NCI-H2081 treated with DMSO at 0.1 percent for 48 hours (cell line): ENCODE results near the gene SPIRE1.
"Not testable (repeated sequence)": the region's sequence is repeated elsewhere in the genome, so short reads cannot be mapped to it uniquely, and the experiment has no call there.

Experiments
- DNase-seq: peaks from one replicate; lab custom pipeline; 2025; lab: John Stamatoyannopoulos, UW

SPIRE1 gene

DNA sequence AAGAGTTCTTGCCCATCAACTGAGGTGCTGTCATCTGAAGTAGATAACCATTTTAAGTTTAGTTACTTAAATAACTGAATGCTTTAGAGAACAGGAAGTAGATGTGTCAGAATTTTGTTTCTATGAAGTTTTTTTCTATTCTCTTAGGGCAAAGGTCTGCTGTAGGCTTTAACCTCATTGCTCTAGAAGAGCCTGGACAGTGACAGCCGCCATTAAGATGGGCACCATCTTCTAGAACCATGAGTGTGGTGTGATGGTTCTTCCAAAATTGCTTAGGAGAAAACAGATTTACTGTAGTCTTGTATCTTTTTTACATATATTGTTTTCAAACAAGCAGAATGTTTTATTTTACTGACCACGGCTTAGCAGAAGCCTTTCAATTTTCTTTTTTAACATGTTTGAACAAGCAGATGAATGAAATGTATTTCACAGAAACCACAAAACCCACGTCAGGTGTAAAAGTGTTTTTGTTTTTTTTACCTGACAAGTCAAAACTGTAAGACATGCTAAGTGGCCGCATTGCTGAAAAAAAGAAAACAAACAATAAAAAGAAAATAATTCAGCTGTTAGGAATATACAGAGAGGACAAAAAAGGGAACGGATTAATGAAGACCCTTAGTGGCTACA is 172.3 kb downstream of the SPIRE1 start:
- no peak for DNase-seq

DNA sequence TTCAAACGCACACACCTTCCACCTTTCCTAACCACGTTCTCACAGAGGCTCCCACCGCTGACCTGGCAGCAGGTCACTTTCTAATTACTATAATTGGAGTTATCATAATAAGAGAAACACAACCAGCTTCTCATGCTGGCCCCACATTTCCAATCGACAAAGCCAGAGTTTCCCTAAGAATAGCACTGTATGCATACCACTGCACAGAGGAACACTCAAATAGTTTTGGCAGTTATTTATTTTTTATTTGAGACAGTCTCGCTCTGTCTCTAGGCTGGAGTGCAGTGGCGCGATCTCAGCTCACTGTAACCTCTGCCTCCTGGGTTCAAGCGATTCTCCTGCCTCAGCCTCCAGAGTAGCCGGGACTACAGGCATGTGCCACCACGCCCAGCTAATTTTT is 176.0 kb downstream of the SPIRE1 start:
- not testable (repeated sequence) for DNase-seq

DNA sequence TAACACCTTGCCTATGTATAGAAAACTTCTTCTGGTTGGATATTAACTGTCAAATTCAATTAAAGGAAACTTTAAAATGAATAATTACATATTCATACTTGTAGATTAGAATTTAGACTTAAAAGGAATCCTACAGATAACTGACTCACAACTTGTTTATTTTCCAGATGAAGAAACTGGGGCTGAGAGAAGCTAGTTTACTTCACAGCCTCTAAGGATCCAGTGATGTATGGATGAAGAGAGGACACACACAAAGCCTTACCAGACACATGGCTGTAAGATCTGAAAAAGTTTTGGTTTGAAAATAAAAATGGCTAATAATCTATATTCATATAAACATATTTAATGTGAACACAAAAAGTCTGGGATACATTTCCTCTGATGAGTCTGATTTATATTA is 177.9 kb downstream of the SPIRE1 start:
- no peak for DNase-seq

DNA sequence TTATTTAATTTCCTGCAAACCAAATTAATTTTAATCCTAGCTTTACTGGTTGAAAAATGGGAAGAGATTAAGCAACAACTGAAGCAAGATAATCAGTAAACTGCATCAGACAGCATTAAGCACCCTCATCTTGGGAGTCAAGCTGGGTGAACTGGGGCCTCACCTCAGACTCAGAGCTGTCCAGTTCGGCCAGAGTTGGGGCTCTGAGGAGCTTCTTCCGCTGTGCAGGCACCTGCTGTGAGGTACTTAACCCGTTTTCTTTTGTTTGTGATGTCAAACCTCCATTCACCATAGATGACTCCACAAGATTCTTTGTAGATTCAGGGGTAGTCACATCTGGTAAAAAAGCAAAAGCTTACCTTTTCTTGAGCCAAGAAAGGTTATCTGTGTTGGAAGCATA is 178.4 kb downstream of the SPIRE1 start:
- no peak for DNase-seq

DNA sequence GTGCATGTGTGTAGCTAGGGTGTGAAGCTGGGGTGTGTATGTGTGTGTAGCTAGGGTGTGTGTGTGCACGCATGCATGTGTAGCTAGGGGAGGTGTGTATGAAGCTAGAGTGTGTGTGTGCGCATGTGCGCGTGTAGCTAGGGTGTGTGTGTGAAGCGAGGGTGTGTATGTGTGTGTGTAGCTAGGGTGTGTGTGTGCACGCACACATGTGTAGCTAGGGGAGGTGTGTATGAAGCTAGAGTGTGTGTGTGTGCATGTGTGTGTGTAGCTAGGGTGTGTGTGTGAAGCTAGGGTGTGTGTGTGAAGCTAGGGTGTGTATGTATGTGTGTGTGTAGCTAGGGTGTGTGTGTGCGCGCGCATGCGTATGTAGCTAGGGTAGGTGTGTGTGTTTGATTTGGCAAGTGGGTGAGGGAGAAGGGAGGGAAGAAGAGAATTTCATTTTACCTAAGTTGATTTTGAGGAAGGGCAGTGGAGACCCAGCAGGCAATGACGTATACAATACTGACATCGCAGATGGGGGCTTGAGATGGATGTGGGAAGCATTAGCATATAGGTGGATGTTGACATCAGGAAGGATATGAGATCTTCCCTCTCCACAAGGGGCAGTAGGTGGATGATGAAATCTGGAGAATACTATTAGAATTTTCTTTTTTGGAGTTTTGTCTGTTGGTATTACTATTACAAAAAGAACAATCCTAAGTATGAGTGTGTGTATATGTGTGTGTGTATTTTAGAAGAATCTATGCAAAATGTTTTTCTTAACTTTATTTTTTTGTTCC is 179.4 kb downstream of the SPIRE1 start:
- no peak for DNase-seq

DNA sequence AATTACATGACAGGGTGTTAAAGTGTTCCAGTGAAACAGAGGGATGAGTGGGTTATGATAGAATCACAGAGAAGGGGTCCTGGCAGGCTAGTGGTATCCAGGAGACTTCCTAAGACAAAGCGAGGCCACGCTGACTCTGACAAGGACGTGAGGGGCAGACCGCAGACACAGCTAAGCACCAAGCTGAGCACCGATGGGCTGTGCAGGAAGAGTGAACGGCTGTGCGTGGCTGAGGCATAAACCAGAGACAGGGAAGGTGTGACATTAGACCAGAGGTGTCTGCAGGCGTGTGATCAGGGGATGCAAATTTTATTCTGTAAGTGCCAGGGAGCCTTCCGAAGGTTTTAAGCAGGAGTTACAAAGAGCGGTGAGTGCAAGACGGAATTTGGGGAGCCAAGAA is 180.3 kb downstream of the SPIRE1 start:
- no peak for DNase-seq

DNA sequence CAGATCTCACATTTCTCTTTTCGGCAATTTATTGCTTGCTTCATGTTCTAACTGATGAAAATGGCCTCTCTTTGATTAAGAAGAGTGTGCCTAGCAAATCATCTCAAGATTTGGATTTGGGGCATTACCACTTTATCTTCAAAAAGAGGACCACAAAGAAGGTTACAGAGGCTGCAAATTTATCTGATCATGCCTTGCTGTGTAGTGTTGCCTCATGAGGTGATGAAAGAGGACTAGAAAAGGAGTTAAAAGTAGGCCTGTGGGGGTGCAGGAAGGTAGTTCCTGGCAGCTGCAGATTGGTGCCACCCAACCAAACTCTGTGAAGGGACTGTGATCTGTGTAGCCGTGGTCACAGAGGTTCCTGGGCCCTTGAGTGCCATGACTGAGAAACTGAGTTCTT is 181.0 kb downstream of the SPIRE1 start:
- no peak for DNase-seq

DNA sequence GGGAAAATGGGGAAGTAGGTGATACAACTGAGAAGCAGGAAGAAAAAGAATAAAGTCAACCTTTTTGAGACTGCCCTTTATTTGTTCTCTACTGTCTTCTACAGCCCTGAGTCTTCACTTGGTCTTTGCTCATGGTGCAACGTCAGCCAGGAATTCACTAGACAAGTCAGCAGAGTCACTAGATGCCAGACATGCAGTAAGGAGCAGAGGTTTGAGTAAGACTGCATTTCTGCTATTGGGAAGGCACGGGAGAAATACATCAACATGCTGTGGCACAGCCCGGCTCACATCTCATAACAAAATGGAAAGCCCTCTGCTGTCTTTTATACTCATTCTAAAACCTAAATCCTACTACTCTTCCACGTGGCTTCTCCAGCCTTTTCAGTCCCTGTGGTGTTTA is 183.0 kb downstream of the SPIRE1 start:
- DNase-seq = no peak

DNA sequence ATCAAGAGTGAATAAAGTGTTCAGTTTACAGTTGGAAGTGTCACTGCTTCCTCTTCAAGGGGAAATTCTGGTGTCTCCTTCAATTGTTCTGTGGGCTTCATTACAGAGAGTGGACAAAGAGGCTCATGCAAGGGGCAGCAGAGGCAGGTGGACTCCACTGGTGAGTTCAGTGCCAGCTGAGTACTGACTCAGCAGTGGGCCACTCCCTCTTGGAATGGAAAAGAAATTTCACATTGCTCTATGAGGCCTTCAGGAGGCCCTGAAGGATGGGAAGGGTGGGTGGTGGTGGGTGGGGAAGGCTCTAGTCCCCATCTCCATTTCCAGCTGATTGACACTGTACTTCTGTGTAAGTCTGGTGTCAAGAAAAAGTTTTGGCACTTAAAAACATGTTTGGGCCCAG is 183.8 kb downstream of the SPIRE1 start:
- DNase-seq = no peak

DNA sequence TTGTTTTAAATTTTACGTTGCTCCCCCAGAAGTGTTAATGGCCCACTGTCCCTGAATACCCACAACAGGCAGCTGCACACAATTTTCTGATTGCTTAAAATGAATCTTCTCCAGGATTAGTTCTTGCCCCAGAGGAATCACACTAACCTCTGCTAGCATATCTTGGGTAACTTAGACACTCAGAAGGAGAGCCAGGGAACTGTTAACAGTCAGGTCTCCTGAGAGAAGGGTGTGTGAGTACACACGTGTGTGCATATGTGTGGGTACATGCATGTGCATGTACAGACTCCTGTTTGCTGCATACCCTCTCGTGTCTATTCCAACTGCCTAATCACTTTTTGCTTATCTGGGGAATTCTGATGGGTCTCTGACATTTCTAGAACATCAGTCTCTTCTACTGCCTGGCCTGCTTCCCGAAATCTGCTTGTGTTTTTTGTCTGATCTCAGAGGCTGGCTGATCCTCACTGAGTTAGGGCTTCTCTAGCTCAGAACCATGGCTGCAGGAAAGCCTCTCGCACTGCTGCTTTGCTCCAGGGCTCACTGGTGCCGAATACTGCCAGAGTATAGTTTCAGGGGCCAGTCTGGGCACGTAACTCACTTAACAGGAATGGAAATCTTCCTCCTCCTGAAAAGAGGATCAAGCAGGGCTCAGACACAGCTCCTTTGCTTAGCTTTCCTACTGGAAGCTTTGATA is 187.4 kb downstream of the SPIRE1 start:
- DNase-seq = no peak

DNA sequence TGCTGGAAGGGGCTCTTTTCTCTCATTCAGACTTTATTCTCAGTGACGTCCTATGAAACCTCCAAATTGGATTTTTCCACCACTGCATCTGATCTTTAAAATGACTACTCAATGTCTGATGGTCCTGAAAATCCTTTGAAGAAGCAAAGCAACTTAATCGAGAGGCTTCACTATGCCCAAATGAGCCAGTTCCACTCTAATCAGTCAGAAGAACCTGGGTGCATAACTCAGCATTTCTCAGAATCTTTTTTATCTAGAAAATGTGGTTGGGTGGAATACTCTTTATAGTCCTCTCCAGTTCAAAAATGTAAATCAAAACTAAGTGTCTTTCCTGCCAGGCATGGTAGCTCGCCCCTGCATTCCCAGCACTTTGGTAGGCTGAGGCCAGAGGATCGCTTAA is 189.5 kb downstream of the SPIRE1 start:
- no peak for DNase-seq

DNA sequence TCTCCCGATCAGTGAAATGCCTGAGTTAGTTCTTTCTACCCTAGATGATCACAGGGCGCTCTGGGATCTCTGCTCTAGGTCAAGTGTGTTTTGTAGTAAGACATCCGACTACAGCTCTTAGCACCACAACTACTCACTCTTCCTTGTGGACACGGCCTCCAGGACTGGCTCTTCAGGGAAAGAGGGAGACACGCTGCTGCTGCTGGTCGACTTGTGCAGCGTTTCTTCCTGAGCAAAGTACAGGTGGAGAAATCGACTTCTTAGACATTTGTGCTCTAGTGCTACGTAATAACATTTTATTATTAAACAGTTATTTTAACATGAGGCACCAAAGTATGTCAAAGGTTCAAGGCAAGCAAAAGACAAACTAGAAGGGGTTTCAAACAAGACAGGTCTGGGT is 193.2 kb downstream of the SPIRE1 start:
- DNase-seq = no peak

DNA sequence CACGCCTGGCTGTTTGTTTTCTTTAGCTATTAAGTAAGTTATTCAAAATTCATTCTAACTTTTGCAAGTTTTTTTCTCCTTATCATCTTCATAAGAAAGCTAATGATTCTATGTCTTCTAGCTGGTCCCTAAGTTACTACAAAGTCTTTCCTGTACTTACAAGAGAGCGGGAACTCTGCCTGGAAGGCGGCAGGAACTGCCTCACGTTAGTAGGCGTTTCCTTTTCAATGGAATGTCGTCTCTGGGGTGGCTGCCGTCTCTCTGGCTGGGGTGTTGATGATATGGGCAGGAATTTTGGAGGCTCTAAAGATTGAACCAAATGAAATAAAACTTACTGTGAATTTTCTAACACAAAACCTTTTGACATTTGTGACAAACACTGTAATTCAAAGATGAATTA is 194.7 kb downstream of the SPIRE1 start:
- DNase-seq = no peak

DNA sequence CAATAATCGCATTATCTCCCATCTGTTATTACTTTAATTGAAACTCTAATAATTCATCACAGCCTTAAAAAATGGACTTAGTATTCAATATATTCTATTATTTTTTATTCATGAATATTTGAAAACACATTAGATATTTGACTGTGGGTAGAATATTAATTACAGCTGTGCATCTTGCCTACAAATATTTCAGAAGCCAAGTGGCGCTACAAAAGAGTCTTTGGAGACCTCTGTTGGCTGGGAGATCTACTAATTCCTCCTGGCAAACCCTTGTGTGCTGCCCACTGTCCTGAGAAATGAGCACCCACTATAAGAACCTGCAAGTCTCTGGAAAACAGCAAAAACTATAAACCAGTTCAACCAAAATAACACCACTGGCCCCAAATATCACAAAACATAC is 195.7 kb downstream of the SPIRE1 start:
- DNase-seq = no peak

DNA sequence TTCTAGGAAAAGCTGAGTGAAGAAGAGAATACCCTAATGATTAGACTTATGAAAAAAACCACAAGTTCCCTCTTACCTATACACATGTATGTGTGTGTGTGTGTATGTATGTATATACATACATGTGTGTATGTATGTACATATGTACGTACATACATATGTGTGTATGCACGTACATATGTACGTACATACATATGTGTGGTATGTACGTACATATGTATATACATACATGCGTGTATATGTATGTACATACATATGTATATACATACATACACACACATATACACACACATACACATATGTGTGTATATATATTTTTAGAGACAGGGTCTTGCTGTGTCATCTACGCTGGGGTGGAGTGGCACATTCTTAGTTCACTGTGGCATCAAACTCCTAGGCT is 196.6 kb downstream of the SPIRE1 start:
- DNase-seq = no peak

DNA sequence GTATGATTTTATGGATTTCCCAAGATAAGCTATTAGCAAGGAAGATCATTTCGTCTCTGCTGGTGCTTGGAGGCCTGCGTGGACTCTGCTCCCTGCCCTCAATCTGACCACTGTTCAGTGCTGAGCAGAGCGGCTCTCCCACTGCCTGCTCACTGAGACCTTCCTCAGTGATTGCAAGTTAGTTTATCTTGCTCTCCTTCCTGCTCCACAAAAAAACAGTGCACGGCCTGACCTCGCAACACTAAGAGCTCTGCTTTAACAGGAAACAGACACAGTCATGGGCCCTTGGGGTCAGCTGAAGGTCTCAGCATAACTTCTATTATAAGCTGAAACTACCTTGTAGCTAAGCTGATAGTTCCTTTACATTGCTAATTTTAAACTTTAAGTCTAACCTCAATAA is 197.0 kb downstream of the SPIRE1 start:
- DNase-seq = no peak

DNA sequence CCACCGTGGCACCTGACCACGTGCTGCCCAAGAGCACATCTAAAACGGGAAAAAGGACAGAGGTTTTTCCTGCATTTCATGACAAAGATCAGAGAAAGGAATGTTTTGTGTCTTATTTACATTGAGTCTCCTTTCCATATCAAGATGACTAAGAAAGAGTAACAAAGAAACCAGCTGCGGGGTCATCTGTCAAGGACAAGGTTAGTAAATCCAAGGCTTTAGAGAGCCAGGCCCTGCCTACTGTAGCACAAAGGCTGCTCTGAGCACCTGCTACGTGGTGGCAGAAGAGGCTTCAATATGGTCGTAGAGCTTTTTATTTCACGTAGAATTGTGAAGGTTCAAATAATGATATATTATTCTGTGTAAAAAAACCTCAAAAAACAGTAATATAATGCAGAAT is 199.1 kb downstream of the SPIRE1 start:
- DNase-seq = no peak

DNA sequence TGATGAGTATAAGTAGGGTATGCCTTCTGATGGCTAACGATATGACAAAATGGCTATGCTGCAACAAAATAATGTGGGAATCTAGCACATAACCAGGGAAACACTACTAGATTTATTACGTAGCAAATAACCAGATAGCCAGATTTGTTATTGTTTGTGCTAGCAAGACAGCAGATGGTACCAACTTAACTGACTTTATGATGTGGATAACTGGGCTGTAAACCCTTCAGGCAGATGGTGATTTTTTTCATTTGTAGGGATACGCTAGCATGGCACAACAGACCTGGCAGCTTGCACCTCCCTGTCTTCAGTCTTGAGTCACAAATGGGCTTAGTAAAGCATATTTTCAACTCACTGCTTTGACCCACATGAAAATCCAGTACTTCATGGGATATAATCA is 201.5 kb downstream of the SPIRE1 start:
- no peak for DNase-seq

DNA sequence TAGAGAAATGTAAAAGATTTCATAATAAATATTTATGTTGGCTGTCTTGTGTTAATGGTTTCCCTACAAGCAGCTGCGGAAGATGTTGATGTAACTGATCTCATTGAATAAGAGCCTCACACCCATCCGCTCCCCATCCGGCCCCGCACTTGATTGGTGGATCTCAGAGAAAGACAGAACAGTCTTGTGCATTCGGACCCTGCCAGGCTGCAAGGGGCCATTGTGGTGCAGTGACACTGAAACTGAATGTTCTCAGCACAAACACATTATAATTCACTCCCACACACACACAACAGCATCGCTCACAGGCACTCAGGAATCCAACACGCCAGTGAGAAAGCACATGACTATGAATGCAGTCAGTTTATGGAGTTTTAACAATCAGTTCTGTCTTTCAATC is 202.4 kb downstream of the SPIRE1 start:
- DNase-seq = no peak

DNA sequence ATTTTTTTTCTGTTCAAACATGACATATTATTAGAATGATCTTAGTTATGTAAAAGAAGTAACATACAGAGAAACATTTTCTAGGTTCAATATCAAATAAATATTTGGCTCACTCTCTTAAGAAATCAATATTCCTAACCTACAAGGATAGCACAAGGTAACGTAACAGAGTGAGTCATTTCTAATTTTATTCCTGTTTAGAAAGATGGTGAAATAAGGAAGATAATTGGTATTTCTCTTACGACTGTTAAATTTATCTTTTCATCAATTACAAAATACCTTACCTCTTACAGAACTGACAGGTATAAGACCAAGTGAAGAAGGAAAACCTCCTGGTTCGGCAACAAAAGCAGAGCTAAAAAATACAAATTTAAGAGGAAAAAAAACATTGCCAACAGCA is 205.1 kb downstream of the SPIRE1 start:
- DNase-seq = no peak

DNA sequence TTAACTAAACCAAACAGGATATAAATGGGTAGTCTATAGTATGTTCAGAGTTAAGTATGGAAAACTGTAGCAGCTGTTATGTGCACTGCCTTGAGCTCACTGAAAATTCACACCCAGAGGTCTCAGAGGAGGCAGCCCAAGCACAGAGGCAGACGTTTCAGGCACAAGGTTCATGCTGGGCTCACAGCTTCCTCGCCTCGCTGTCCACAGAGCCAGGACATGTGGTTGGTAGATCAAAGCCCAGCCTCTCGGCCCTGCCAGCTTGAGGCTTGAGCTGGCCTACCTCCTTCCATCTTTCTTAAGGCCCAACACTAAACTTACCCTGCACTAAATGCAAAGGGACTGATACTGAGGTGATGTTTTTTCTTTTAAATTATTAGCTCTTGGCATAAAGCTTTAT is 206.5 kb downstream of the SPIRE1 start:
- DNase-seq = no peak

DNA sequence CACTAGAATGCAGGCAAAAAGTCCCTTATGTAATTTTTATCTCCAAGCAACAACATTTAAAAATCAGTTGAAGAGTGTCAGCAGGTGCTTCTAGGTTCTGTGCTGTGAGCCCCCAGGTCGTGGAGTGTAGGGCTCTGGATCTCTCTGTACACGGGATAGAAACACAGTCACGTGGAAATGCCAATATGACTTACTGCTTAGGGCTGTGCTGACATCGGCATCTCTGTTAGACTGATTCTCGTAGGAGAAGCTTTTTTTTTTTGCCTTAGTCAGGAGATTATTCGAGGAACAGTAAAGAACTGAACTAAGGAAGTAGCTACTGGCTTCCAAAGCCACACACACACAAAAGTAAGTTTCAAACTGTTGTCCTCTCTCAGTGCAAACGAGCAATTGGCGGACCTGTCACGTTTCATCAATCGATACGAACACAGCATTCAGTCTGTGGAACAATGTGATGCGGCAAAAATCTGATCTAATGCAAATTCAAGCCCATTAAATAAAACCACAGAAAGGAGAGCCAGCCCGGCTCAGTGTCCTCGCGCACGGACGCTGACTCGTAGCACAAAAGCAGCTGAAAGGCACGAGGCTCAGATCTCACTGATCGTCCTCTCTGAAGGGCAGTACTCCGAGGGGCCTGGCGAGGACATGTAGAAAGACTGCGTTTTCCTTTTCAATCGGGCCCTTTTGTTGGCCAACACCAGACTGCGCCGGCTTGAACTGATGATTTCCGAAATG is 208.7 kb downstream of the SPIRE1 start:
- DNase-seq = no peak

DNA sequence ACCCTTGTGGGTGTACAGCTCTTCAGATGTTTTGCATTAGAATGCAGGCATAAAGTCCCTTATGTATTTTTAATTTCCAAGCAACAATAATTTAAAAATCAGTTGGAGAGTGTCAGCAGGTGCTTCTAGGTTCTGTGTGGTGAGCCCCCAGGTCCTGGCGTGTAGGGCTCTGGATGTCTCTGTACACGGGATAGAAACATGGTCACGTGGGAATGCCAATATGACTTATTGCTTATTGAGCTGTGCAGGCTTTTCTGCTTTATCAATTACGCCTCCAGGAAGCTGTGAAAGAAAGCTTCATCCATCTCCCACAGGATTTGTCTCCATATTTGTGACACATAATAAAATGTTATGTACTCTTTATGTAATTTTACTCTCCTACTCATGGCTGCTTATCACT is 212.4 kb downstream of the SPIRE1 start:
- no peak for DNase-seq
